Measurements from ENCODE around the gene SYNJ1.

Gene SYNJ1

DNA sequence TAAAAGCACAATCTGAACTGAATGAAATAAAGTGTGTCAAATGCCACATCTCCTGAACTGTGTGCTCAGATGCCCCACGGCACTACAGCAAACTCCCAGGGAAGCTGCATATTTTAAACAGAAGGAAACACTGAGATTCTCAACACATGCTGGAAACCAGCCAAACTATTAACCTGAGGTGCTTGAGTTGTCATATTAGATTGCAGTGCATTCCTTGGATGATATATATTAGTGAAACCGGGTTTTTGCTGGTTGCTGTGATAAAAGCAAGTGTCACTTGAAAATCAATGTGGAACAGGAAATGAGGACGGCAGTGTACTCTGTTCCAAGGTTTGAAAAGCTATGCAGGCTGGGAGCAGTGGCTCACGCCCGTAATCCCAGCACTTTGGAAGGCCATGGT, 8.7 kb downstream of the SYNJ1 start:
- FAIRE-seq (no peak), DNase-seq (ENCODE audit: insufficient read length, low spot score) (no peak)
- TF ChIP-seq, protein P1, sequence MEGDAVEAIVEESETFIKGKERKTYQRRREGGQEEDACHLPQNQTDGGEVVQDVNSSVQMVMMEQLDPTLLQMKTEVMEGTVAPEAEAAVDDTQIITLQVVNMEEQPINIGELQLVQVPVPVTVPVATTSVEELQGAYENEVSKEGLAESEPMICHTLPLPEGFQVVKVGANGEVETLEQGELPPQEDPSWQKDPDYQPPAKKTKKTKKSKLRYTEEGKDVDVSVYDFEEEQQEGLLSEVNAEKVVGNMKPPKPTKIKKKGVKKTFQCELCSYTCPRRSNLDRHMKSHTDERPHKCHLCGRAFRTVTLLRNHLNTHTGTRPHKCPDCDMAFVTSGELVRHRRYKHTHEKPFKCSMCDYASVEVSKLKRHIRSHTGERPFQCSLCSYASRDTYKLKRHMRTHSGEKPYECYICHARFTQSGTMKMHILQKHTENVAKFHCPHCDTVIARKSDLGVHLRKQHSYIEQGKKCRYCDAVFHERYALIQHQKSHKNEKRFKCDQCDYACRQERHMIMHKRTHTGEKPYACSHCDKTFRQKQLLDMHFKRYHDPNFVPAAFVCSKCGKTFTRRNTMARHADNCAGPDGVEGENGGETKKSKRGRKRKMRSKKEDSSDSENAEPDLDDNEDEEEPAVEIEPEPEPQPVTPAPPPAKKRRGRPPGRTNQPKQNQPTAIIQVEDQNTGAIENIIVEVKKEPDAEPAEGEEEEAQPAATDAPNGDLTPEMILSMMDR (IDR thresholded peaks at IDR 0.05; ENCODE audit: insufficient read depth, missing control alignments), result no peak

DNA sequence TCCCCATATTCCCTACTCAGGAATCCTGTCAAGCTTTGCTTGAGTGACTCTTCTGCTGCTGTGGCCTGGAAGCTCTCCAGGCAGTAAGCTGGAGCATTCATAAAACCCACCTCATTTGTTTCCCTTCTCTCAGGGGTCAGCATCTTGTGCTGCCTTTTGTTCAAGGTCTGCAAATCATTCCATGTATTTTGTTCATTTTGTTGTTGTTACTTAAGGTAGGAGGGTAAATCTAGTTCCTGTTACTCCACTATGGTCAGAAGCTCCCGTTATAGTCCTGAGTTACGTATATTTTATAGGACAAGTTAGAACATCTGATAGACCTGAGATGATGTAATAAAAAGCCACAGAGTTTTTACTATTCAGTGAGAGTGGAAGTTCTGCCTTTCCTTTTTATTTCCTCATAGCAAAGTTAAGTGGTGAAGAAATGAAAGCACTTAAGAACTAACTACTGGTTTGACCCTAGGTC, 9.9 kb downstream of the SYNJ1 start:
- no peak for FAIRE-seq

DNA sequence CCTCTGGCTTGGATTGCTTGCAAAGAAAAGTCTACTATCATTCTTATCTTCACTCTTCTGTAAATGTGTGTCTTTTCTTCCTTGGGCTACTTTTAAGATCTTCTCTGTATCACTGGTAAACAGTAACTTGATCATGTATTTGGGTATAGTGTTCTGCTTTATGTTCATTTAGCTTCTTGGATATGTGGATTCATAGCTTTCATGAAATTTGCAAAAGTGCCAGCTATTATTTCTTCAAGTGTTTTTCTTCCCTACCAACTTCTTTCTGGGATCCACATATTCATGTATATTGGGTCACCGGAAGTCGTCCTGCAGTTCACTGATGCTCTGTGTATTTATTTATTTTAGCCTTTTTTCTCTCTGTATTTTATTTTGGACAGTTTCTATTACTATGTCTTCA, 11.3 kb downstream of the SYNJ1 start:
- DNase-seq (ENCODE audit: insufficient read length, low spot score) (no peak), FAIRE-seq (no peak)
- TF ChIP-seq, protein P1 (IDR thresholded peaks at IDR 0.05; ENCODE audit: insufficient read depth, missing control alignments), result no peak

More for the DNA sequence above, 9.9 kb downstream of the SYNJ1 start:
- TF ChIP-seq, protein P1 (IDR thresholded peaks at IDR 0.05; ENCODE audit: insufficient read depth, missing control alignments), result no peak
- no peak for DNase-seq (ENCODE audit: insufficient read length, low spot score)

DNA sequence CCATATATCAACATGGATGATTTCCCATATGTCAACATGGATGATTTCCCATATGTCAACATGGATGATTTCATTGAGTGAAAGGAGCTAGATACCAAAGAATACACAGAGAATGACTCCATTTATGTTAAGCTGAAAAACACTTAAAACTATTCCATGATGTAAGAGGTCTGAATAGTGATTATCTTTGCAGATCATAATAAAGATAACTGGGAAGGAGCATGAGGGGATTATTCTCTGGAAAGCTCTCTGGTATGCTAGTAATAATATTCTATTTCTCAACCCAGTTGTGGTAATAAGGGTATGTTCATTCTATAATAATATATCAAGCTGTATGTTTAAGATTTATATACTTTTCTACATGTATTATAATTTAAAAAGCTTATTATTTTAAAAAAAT, 14.1 kb downstream of the SYNJ1 start:
- DNase-seq (ENCODE audit: insufficient read length, low spot score) (no peak), FAIRE-seq (no peak)
- TF ChIP-seq, protein P1 (IDR thresholded peaks at IDR 0.05; ENCODE audit: insufficient read depth, missing control alignments), result no peak

DNA sequence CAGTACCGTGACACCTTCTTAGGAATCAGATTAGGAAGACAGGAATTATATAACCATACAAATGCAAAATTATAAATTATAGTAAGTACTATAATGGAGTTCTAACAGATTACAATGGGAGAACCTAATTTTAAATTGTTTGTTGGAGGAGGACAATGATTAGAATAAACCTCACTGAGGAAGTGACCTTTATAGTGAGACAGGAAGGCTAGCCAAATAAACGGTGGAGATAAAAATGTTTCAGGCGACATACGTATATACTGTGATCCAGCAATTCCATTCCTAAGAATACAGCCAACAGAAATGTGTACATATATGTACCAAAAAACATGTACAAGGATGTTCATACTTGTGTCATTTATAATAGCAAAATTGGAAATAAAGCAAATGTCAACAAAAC, 15.2 kb downstream of the SYNJ1 start:
- no peak for DNase-seq (ENCODE audit: insufficient read length, low spot score)
- FAIRE-seq, result no peak
- TF ChIP-seq, protein P1 (IDR thresholded peaks at IDR 0.05; ENCODE audit: insufficient read depth, missing control alignments), result no peak

DNA sequence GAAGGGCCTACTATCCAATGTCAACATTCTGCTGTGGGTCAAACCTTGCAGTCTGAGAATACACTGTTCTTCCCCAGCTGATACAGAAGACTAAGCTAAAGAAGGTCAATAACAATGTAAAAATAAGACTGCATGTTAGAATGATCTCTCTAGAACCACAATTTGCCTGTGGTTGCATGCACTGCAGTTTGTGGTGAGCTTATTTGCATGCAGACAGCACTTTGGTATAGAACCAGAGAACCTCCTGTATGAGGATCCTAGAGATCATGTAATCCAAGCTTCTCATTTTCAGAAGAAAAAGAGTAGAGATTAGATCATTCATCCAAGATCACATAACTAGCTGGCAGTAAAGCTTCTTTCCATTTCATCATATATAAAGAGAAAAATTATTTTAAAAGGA, 15.8 kb downstream of the SYNJ1 start:
- TF ChIP-seq, protein P1 (IDR thresholded peaks at IDR 0.05; ENCODE audit: insufficient read depth, missing control alignments), result no peak
- FAIRE-seq (no peak), DNase-seq (ENCODE audit: insufficient read length, low spot score) (no peak)

DNA sequence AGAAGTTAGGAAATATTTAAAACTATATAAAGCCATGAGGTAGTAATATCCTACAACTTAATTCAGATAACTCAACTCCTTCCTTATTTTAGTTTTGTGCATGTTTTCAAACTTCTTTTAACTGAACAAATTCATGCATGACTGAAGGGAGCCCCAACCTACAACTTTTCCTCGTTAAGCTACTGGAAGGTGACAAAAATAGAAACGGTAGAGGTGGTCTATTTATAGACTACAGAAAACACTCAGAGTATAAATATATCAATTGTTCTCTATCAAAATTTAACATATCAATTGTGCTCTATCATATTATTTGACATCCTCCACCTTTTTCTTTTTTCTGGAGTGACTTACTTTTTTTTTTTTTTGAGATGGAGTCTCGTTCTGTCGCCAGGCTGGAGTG, 16.8 kb downstream of the SYNJ1 start:
- no peak for DNase-seq (ENCODE audit: insufficient read length, low spot score)
- TF ChIP-seq, protein P1 (IDR thresholded peaks at IDR 0.05; ENCODE audit: insufficient read depth, missing control alignments), result no peak
- FAIRE-seq, result no peak
